Measurements from ENCODE around the gene BYSL.

Gene BYSL

DNA sequence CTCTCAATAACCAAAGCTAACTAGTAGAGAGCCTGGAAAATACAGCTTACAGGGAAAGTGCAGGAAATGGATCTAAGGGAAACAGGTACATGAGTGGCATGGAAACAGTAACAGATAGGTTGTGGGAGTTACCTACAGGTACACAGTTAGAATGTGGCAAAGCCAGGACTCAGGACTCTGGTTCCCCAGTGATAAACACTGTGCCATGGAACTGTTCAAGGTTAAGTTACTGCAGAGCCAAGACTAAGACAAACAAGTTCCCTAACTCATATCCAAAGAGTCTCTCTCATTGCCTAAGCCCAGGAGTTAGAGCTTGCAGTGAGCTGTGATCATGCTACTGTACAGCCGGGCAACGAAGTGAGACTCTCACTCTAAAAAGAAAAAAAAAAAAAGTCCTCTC, 7.0 kb upstream of the BYSL start:
- DNase-seq (ENCODE audit: extremely low read depth in 1 of 2, low read depth in 1 of 2): no peak

- DNase-seq (ENCODE audit: extremely low read depth in 1 of 2, low read depth in 1 of 2): no peak
These were observed 6.3 kb upstream of the BYSL start for GRCh38 chr6:41914869-41915530.

DNA sequence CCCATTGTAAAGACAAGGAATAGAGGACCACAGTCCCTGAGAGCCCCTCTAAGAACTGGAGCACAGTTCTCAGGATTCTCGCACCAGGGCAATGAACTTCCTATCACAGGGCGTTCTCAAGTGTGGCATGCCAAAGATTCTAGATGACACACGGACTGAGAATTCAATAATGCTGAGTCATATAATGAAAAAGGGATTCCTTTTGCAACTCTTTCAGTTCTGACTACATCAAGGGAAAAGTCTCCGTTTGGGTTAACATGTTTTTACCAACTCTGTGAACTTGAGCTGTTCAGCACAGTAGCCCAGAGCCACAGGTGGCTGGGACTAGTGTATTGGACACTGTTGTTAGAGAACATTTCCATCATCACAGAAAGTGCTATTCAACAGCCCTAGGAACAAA, 3.8 kb upstream of the BYSL start:
- no peak for DNase-seq (ENCODE audit: extremely low read depth in 1 of 2, low read depth in 1 of 2)

GRCh38 chr6:41921712-41921998, 356 bp downstream of the BYSL start:
- DNase-seq (ENCODE audit: extremely low read depth in 1 of 2, low read depth in 1 of 2): no peak

- DNase-seq (ENCODE audit: extremely low read depth in 1 of 2, low read depth in 1 of 2): no peak
These were observed 855 bp downstream of the BYSL start for GRCh38 chr6:41922154-41922553.

GRCh38 chr6:41927253-41927652, 6.0 kb downstream of the BYSL start:
- no peak for DNase-seq (ENCODE audit: extremely low read depth in 1 of 2, low read depth in 1 of 2)

- DNase-seq (ENCODE audit: extremely low read depth in 1 of 2, low read depth in 1 of 2): no peak
These were observed 8.6 kb downstream of the BYSL start for GRCh38 chr6:41929924-41930323.

DNA sequence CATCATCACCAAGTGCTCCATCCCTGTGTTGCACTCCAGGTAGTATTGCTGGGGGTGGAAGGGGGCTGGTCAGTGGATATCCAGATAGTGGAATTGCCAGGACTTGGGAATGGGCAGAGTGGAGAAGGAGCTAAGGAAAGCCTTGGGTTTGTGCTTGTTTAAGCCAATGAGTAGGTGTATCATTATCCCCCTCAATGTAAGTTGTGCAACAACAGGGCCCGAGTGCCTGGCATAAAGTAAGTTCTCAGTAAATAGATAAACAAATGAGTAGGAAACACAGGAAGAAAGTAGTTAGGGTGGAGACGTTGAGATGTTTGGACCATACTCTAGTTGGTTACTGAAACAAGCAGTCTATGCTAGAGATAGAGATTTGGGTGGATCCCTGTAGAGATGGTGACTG, 10.5 kb downstream of the BYSL start:
- DNase-seq (ENCODE audit: extremely low read depth in 1 of 2, low read depth in 1 of 2): no peak

DNA sequence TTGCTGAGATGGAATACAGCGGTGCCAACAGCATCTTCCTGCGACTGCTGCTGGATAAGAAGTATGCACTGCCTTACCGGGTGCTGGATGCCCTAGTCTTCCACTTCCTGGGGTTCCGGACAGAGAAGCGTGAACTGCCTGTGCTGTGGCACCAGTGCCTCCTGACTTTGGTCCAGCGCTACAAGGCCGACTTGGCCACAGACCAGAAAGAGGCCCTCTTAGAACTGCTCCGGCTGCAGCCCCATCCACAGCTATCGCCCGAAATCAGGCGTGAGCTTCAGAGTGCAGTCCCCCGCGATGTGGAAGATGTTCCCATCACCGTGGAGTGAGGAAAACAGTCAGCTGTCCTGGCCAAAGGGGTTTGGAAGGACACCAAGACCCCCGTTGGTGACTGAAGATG, 11.1 kb downstream of the BYSL start:
- no peak for DNase-seq (ENCODE audit: extremely low read depth in 1 of 2, low read depth in 1 of 2)

DNA sequence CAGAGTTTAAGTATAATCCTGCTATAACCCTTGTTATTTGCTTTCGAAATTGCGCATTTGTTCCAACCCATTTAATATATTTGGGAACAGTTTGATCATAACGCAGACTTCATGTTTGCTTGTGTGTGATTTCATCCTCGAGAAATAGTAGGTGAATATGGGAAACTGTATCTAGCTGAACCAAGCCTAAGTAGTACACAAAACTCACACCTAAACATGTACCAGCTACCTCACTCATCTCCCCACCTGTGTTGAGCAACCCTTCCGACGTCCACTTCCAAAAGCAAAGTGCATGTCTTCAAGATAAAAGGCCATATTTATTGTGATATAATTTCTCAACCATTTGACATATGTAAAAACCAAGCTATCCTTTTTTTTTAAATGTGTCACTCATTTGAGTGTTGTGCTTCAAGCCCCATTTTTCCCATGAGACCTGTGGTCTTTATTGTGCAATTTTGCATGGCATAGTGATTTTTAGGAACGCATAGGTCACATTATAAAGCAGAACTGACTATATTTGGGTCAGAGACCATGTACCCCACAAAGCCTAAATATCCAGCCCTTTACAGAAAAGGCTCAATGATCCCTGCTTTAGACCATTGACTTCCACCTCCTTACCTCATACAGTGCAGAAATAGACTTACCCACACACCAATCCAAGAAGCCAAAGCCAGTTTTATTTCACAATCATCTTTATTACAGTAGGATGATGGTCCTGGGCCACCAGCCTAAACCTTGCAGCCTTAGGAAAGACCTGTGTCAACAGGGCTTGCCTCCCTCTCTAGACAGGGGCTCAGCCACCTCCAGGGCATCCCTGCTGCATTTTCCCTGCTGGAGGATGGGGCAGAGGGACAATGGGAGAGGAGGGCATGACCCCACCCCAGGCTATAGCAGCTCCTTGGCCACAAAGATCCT, 13.2 kb downstream of the BYSL start:
- no peak for DNase-seq (ENCODE audit: extremely low read depth in 1 of 2, low read depth in 1 of 2)

GRCh38 chr6:41935193-41935574, 13.9 kb downstream of the BYSL start:
- no peak for DNase-seq (ENCODE audit: extremely low read depth in 1 of 2, low read depth in 1 of 2)

GRCh38 chr6:41935685-41936072, 14.4 kb downstream of the BYSL start:
- DNase-seq (ENCODE audit: extremely low read depth in 1 of 2, low read depth in 1 of 2): no peak

DNA sequence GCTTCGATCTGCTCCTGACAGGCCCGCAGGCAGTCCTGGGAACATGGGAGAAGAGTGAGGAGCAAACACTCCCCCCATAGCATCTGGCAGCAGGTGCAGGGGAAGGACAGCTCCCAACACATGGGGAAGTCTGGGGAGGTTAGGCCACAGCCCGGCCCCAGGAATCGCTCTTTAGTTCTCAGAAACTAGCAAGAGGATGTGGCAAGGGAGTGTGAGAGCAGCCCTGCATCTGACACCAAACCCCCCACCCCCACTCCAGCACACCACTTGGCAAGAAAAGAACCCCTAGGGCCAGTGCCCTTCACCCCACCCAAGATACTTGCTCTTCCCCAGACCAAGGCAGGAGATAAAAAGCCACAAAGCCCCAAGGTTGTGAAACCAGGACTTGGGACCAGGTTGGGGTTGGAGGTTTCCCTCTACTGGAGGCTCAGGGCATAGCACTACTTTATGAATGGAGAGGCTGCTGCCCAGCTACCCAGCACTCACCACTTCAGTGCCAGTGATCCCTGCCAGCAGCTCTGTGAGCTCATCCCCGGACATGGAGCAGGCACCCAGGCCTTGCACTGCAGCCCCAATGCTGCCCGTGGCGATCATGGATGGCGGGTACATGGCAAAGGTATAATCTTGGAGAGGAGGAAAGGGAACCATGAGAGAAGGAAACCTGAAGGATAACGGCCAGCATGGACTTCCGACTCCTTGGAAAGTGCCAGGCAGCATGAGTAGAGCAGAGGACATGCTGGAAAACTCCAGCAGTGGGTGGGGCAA, 15.0 kb downstream of the BYSL start:
- peak; percentile 72 to 86 for DNase-seq (ENCODE audit: extremely low read depth in 1 of 2, low read depth in 1 of 2)

- DNase-seq (ENCODE audit: extremely low read depth in 1 of 2, low read depth in 1 of 2): no peak
These were observed 16.2 kb downstream of the BYSL start for GRCh38 chr6:41937472-41937860.

DNA sequence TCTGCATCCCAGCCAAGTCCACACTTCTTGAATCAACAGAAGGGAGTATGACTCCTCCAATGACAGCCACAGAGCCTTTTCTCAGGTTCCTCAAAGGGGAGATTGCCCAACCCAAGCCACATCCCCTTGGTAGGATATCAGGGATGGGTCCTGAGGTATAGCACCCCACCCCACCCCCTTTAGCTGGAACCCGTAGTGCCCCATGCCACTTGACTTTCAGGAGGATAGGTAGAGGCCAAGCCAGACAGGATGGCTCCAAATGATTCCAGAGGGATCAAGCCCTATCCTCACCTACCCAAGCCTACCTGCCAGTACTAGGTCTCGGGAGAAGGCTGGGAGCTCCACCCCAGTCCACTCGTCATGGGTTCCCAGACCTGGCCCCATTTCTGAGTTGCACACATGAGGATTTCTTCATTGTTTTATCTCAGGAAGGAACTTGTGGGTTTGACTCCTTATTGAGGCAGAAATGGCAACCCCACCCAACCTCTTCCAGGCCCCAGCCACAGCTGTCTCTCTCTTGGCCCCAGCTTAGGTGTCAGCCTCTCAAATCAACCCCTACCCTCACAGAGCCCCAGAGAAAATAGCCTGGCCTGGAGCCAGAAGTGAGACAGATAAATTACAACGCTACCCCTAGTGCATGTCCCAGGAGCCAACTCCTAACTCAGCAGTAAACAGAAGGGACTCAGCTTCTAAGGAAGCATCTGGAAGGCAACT, 16.7 kb downstream of the BYSL start:
- no peak for DNase-seq (ENCODE audit: extremely low read depth in 1 of 2, low read depth in 1 of 2)

- no peak for DNase-seq (ENCODE audit: extremely low read depth in 1 of 2, low read depth in 1 of 2)
These were observed 17.4 kb downstream of the BYSL start for GRCh38 chr6:41938590-41939175.

DNA sequence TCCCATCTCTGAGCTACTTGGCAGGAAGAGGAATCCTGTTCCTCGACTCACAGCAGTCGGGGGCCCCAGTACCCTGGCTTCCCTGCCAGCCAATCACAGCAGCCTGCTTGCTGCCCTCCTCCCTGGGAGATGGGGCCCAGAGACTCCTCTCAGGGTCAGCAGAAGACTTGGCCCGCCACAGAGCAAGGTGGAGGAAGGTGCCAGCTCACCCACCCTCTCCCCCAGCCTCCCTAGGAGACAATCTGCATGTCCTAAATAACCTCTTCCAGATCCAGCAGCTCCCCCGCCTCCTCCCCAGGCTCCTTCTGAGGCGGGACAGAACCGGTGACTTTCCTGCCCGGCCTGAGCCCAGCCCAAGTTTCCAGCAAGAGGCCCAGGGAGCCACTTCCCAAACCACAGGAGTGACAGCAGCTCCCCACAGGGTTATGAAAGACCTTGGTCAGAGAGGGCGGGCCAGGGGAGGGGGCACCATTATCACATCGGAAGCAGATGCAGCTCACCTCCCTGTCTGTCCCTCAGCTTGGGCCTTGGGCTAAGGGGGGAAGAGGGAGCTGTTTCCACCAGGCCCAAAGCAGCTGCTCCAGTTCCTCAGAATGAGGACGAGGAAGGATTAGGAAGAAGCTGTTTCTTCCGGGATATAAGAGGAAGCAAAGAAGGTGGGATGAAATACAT, 18.0 kb downstream of the BYSL start:
- peak in 1 of 2 donors; percentile 48 for DNase-seq (ENCODE audit: extremely low read depth in 1 of 2, low read depth in 1 of 2)

DNA sequence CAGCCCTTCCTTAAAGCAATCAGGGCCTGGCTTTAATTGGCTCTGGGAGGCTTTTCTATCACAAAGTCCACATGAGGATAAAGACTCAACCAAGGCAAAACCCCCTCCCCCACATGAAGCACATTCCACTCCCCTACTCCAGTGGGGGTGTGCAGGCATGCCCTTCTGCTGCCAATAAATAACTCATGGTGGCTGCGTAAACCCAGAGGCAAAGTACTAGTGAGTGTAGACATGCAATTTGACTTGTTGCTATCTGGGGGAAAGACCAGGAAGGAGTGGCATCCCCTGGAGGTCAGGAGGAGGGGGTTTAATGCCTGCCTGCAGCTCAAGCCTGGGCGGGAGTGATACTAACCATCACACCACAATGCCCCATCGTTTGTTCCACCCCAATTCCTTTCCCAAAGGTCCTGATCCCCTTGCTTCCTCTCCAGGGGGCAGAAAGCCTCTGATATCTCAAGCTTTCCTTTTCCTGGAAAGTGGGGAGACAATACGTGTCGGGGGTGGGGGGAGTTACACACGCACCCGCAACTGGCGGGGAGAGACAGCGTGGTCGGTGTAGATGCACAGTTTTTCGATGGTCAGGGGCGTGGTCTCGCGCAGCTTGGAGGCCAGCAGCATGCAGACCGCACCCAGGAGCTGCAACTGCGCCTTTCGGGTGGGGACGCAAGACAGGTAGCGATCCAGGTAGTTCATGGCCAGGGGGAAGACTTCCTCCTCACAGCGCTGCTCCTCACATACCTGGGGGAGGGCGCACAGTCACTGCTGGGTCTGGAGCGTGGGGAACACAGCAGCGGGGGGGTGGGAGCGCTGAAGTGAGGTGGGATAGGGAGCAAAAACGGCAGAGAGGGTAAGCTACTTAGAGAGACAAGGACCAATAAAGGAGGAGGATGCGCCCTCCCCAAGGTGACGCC, 18.8 kb downstream of the BYSL start:
- DNase-seq (ENCODE audit: extremely low read depth in 1 of 2, low read depth in 1 of 2): peak in 1 of 2 donors; percentile 56

- peak; percentile 41 to 52 for DNase-seq (ENCODE audit: extremely low read depth in 1 of 2, low read depth in 1 of 2)
These were observed 19.5 kb downstream of the BYSL start for GRCh38 chr6:41940759-41941279.

Data from stimulated activated CD8-positive, alpha-beta memory T cell treated with anti-CD3 and anti-CD28 coated beads, Interleukin-7, amount 100 ng/mL, for 48 hours (primary cell).